DOHH2 (cell line): ENCODE results near the gene PLA1A.

ENCODE experiments used
- EZH2phosphoT487 ChIP-seq: fragments of 200-600 bp; sonication (generic); IDR thresholded peaks from 2 replicates; pipeline ENCODE4 v1.6.1; 2017; ENCODE audit warnings: borderline replicate concordance, mild to moderate bottlenecking, antibody characterized with exemption, low read length, moderate library complexity, mixed read lengths
- TF ChIP-seq, protein P1 (sequence below): fragments of 200-600 bp; sonication (generic); IDR thresholded peaks from one replicate; pipeline ENCODE4 v1.5.1; 2014; ENCODE audit warnings: antibody characterized with exemption, mild to moderate bottlenecking, low read depth, low read length; ENCODE audit not compliant: poor library complexity, severe bottlenecking

DNA sequence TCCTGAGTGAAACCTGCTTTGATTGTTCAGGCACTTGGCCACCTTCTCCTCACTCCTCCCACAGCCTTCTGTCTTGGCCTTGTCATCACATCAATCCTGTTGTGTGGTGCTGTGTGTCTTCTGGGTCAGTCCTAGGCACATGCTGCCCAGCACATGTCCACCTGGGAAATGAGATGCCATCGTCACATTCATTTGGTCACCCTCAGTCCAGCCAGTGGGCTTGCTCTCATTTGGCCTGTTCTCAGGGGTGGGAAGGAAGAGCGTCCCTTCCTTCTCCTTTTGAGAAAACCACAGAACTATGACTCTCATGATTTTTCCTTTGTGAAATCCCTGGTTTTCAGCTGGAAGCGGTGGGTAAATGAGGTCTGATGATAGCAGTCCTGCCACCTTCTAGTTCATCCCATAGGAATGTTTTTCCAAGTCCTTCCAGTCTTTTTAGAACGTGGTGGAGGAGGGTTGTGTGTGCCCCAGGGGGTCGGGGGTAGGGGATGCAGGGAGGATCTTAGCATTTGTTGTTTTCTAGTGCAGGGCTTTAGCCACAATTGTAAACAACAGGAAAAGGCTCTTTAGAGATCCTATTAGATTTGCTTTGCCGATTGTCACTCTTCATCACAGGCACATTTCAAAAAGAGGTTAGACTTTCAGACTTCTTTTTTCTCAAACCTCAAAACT is 8.4 kb upstream of the PLA1A start:
- TF ChIP-seq EZH2phosphoT487, result no peak
- TF ChIP-seq, protein P1, sequence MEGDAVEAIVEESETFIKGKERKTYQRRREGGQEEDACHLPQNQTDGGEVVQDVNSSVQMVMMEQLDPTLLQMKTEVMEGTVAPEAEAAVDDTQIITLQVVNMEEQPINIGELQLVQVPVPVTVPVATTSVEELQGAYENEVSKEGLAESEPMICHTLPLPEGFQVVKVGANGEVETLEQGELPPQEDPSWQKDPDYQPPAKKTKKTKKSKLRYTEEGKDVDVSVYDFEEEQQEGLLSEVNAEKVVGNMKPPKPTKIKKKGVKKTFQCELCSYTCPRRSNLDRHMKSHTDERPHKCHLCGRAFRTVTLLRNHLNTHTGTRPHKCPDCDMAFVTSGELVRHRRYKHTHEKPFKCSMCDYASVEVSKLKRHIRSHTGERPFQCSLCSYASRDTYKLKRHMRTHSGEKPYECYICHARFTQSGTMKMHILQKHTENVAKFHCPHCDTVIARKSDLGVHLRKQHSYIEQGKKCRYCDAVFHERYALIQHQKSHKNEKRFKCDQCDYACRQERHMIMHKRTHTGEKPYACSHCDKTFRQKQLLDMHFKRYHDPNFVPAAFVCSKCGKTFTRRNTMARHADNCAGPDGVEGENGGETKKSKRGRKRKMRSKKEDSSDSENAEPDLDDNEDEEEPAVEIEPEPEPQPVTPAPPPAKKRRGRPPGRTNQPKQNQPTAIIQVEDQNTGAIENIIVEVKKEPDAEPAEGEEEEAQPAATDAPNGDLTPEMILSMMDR, result no peak
